Suprapubic skin (tissue), 4 donors: ENCODE data around the gene KIF13A. TPM values are rescaled to one million over a fixed set of nuclear protein-coding genes. Genes with fewer than 3 reads are reported as not detected.

Experiments used
- DNase-seq, 2 donors: peaks; one replicate each; pipeline ENCODE4 v3.0.0-alpha.2; 2019; ENCODE audit warnings: low spot score in 2 of 2
- H3K27ac ChIP-seq: fragments of 200-600 bp; sonication (generic); one replicate; pipeline ENCODE4 v1.5.1; 2019
- H3K27me3 ChIP-seq: fragments of 200-600 bp; sonication (generic); one replicate; pipeline ENCODE4 v1.5.1; 2019
- H3K36me3 ChIP-seq: fragments of 200-600 bp; sonication (generic); one replicate; pipeline ENCODE4 v1.5.1; 2019
- H3K4me1 ChIP-seq: fragments of 200-600 bp; sonication (generic); one replicate; pipeline ENCODE4 v1.5.1; 2019
- H3K4me3 ChIP-seq: fragments of 200-600 bp; sonication (generic); one replicate; pipeline ENCODE4 v1.5.1; 2019; ENCODE audit warnings: mild to moderate bottlenecking
- H3K9me3 ChIP-seq: fragments of 200-600 bp; sonication (generic); one replicate; pipeline ENCODE4 v1.5.1; 2019
- EP300 ChIP-seq: sonication (generic); formaldehyde crosslinking; IDR thresholded peaks from one replicate; pipeline ENCODE4 v1.6.1; 2017; ENCODE audit warnings: antibody characterized with exemption
- POLR2A ChIP-seq, 2 donors: fragments of 450-650 bp; IDR thresholded peaks; one replicate each; pipeline ENCODE4 v1.6.1; 2017; ENCODE audit warnings: antibody characterized with exemption in 2 of 2, mild to moderate bottlenecking in 2 of 2, moderate library complexity in 2 of 2
- POLR2AphosphoS5 ChIP-seq, 3 donors: sonication (generic); formaldehyde crosslinking; IDR thresholded peaks; one replicate each; pipeline ENCODE4 v1.6.1; 2017; ENCODE audit warnings: antibody characterized with exemption in 3 of 3
- WGBS: methylation state at CpG from one replicate; pipeline ENCODE4 v1.1.5; 2018; 5-methylcytosine and 5-hydroxymethylcytosine counted together
- total RNA-seq, 4 donors: library from RNA; depleted of rRNA; stranded (reverse); fragments of >200 nt; gene quantifications; one replicate each; pipeline ENCODE4 v1.1.0, GENCODE V29; 2016
- TF ChIP-seq, protein P1 (sequence below), 2 donors: fragments of 200-600 bp in 1 of 2; fragments of 450-650 bp in 1 of 2; sonication (generic) in 1 of 2; IDR thresholded peaks; one replicate each; pipeline ENCODE4 v1.5.1; 2016 to 2019; ENCODE audit warnings: antibody characterized with exemption in 2 of 2, mild to moderate bottlenecking in 1 of 2, moderate library complexity in 1 of 2

Gene KIF13A
- total RNA-seq, 4 donors from 2014 or later, result 73.0 to 91.9 (median 78.9) TPM

DNA sequence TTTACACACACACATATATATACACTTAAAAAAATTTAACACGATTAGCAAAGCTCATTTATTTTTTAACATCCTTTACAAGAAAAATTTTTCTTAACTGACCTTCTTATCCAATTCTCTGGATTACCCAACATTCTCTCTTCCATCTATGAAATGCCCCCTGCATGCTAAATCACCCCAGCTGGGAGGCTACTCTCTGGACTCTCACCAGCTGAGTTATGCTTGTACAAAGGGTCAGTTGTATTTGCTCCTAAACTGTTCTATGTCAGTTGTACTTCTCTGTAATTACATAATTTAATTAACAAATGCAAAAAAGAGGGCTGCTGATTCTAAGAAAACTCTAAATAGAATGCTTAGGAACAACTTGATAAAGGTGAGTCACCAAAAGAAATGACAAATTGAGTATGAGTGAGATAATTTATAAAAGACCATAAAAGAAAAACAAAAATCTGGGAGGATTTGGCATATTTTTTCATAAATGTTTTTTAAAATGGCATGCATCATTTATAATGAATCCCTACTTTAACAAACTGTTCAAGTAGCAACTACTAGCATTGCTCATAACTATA lies 120.5 kb downstream of the KIF13A start:
- DNase-seq, result no peak
- Histone ChIP-seq H3K9me3 (no peaks in the 10 kb centered on the region), H3K36me3 (no peaks in the 10 kb centered on the region), H3K4me3 (no peak overlapping the region), H3K27me3 (no peaks in the 10 kb centered on the region), H3K27ac (no peak overlapping the region), H3K4me1 (peaks cover 93% of the 10 kb centered on the region)
- TF ChIP-seq POLR2AphosphoS5 (IDR thresholded peaks at IDR 0.05), result no peak
- no peak for TF ChIP-seq POLR2A (IDR thresholded peaks at IDR 0.05)
- no peak for TF ChIP-seq EP300
- WGBS, result 67% methylated on average over 1 of the region's 1 CpG

DNA sequence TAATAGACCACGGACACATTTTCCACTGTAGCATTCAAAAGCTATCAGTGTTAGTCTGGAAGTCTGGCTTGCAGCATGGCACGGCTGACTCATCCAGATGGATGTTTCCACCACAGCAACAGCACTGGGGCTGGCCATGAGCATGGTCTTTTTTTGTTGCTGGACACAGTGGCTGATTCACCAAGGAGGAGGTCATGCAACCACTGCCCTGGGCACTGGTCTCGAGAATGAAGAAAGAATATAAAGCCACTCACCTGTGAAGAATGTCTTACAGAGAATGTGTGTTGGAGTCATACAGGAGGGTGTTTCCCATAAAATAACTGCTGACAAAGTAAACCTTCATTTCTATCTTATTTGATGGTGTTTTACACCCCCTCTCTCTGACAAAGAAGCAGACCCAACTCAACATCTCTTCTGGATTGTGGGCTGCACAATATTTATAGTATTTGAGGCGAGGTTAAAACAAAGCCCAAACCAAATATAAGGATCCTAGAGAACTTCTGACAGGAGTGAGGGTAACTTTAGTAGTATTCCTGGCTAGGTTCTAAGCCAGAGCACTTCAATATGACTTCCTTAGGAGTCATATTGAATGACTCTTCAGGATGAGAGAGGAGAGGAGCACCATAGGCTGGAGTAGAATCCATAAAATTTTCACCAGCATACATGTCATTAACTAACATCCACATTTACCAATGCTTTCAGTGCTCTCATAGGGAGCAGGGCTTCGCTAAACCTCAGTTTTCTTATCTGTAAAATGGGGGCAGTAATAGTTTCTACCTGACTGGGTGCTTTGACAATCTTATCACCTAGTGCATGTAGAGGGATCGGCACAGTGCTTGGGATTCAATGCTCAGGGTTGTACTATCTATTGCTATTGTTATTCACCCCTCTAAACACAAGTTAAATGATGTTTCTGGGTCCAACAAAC lies 121.4 kb downstream of the KIF13A start:
- peaks cover 84% of the 10 kb centered on the region for H3K4me1 ChIP-seq
- peak; percentile 79 to 84 for DNase-seq

DNA sequence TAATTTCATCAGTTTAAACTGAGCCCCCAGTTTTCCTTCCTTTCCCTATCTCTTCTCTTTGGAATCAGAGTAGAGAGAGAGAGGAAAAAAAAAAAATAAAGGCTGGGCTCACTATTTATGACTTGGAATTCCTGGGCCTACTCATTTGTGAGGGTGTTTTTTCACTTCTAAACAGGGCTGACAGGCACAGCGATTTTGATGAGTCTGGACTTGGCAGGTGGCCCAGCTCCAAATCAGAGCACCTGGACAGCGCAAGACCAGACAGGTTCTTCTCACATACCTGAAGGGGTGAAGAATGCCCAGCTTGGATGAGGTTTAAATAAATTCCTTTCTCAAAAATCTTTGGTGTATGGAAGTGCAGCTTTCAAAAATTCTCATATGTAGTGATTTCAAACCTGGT lies 122.2 kb downstream of the KIF13A start:
- peaks cover 75% of the 10 kb centered on the region for H3K4me1 ChIP-seq
- WGBS, result 46% methylated on average over 2 of the region's 2 CpGs
- peak in 1 of 2 donors; percentile 75 for DNase-seq

More for the DNA sequence above, 121.4 kb downstream of the KIF13A start:
- no peak overlapping the region for H3K4me3 ChIP-seq
- peak in 1 of 3 donors; percentile 22 for TF ChIP-seq POLR2AphosphoS5 (IDR thresholded peaks at IDR 0.05)
- TF ChIP-seq EP300, result no peak
- no peaks in the 10 kb centered on the region for H3K27me3 ChIP-seq
- 53% methylated on average over 6 of the region's 6 CpGs for WGBS
- no peaks in the 10 kb centered on the region for H3K9me3 ChIP-seq
- H3K27ac ChIP-seq, result peak overlapping the region; percentile 89
- H3K36me3 ChIP-seq, result no peaks in the 10 kb centered on the region

DNA sequence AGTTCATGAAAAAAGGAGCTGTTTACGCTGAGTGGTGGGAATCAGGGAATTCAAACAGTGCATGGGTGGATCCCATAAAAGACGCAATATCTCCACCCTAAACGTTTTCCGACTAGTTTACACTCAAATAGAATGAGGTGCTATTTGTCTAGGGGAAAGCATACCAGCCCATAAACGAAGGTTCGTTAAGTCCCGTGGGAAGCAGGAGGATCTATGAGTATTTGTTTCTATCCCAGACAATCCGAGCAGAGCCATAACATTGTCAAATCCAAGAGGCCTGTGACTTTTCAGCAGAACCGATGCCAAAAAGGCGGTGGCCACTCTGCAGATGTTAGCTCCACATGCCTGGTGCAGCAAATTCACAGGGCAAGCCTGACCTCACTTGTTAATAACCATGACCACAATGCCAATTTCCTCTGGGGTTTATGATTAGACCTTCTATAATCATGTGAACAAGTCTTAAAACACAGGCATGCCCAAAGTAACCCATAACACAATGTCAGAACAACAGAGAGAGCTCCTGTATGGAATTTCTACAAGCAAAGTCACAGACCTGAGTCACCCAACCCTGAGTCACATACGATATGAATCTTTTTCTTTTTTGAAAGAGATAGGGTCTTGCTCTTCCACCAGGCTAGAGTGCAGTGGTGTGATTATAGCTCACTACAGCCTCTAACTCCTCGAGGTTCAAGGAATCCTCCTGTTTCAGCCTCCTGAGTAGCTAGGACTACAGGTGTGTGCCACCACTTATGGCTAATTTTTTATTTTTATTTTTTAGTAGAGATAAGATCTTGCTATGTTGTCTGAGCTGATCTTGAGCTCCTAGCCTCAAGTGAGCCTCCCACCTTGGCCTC lies 123.3 kb downstream of the KIF13A start:
- H3K9me3 ChIP-seq, result no peaks in the 10 kb centered on the region
- H3K4me3 ChIP-seq, result no peak overlapping the region
- DNase-seq, result no peak
- 31% methylated on average over 12 of the region's 12 CpGs for WGBS
- H3K27me3 ChIP-seq, result no peaks in the 10 kb centered on the region
- peaks cover 64% of the 10 kb centered on the region for H3K4me1 ChIP-seq
- TF ChIP-seq EP300 (no peak), POLR2AphosphoS5 (IDR thresholded peaks at IDR 0.05) (no peak), POLR2A (IDR thresholded peaks at IDR 0.05) (no peak)
- TF ChIP-seq, protein P1, sequence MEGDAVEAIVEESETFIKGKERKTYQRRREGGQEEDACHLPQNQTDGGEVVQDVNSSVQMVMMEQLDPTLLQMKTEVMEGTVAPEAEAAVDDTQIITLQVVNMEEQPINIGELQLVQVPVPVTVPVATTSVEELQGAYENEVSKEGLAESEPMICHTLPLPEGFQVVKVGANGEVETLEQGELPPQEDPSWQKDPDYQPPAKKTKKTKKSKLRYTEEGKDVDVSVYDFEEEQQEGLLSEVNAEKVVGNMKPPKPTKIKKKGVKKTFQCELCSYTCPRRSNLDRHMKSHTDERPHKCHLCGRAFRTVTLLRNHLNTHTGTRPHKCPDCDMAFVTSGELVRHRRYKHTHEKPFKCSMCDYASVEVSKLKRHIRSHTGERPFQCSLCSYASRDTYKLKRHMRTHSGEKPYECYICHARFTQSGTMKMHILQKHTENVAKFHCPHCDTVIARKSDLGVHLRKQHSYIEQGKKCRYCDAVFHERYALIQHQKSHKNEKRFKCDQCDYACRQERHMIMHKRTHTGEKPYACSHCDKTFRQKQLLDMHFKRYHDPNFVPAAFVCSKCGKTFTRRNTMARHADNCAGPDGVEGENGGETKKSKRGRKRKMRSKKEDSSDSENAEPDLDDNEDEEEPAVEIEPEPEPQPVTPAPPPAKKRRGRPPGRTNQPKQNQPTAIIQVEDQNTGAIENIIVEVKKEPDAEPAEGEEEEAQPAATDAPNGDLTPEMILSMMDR (IDR thresholded peaks at IDR 0.05), result no peak
- H3K36me3 ChIP-seq, result no peaks in the 10 kb centered on the region
- H3K27ac ChIP-seq, result peak overlapping the region; percentile 89

More for the DNA sequence above, 122.2 kb downstream of the KIF13A start:
- TF ChIP-seq POLR2AphosphoS5 (IDR thresholded peaks at IDR 0.05) (no peak), EP300 (no peak), POLR2A (IDR thresholded peaks at IDR 0.05) (no peak)
- TF ChIP-seq, protein P1 (IDR thresholded peaks at IDR 0.05), result no peak
- H3K36me3 ChIP-seq, result no peaks in the 10 kb centered on the region
- H3K9me3 ChIP-seq, result no peaks in the 10 kb centered on the region
- H3K27me3 ChIP-seq, result no peaks in the 10 kb centered on the region
- H3K4me3 ChIP-seq, result no peak overlapping the region
- H3K27ac ChIP-seq, result peak overlapping the region; percentile 89

DNA sequence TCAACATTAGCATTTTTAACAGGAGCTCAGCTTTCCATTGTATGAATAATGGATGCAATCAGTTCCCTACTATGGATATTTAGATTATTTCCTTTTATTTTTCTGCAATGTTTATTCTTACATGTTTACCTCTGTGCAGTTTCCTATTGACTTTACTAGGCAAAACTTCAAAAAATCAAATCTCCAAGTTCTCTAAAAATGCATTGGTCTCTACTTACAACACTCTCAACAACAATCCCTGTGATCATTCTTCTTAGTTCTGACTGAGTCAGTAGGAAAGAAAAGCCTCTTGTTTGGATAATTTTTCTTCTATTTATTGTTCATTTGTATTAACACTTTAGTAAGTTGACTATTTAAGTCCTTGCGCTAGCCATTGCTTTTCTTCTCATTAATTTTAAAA lies 126.1 kb downstream of the KIF13A start:
- TF ChIP-seq POLR2A (IDR thresholded peaks at IDR 0.05) (no peak), POLR2AphosphoS5 (IDR thresholded peaks at IDR 0.05) (no peak), EP300 (no peak)
- TF ChIP-seq, protein P1 (IDR thresholded peaks at IDR 0.05), result no peak
- no peak overlapping the region for H3K4me3 ChIP-seq
- no peak overlapping the region for H3K27ac ChIP-seq
- no peak for DNase-seq
- 94% methylated on average over 1 of the region's 1 CpG for WGBS
- H3K27me3 ChIP-seq, result no peaks in the 10 kb centered on the region
- H3K4me1 ChIP-seq, result peaks cover 40% of the 10 kb centered on the region
- H3K9me3 ChIP-seq, result no peaks in the 10 kb centered on the region
- no peaks in the 10 kb centered on the region for H3K36me3 ChIP-seq
